BE2C (cell line): Measurements from ENCODE around the gene YIPF3.
"Not testable (repeated sequence)": the region's sequence is repeated elsewhere in the genome, so short reads cannot be mapped to it uniquely, and the experiment has no call there.

Source experiments
- DNase-seq: peaks from one replicate; pipeline ENCODE4 v3.0.0-alpha.2; 2020
- H3K27me3 ChIP-seq: fragments of 250-450 bp; sonication (Bioruptor Pico); 2 replicates; pipeline ENCODE4 v1.5.1; 2020; ENCODE audit warnings: mild to moderate bottlenecking
- H3K36me3 ChIP-seq: fragments of 250-450 bp; sonication (Bioruptor Pico); 2 replicates; pipeline ENCODE4 v1.5.1; 2020; ENCODE audit warnings: mild to moderate bottlenecking
- H3K4me1 ChIP-seq: fragments of 250-450 bp; sonication (Bioruptor Pico); 2 replicates; pipeline ENCODE4 v1.5.1; 2020
- H3K4me3 ChIP-seq: 2 replicates; pipeline ENCODE4 v1.5.1; 2011; ENCODE audit warnings: low read depth, low read length
- H3K9me3 ChIP-seq: fragments of 250-450 bp; sonication (Bioruptor Pico); 2 replicates; pipeline ENCODE4 v1.5.1; 2020
- TF ChIP-seq, protein P1 (sequence below): IDR thresholded peaks from 2 replicates; pipeline ENCODE4 v1.5.1; 2012; ENCODE audit warnings: mild to moderate bottlenecking, low read depth, low read length

The YIPF3 gene

DNA sequence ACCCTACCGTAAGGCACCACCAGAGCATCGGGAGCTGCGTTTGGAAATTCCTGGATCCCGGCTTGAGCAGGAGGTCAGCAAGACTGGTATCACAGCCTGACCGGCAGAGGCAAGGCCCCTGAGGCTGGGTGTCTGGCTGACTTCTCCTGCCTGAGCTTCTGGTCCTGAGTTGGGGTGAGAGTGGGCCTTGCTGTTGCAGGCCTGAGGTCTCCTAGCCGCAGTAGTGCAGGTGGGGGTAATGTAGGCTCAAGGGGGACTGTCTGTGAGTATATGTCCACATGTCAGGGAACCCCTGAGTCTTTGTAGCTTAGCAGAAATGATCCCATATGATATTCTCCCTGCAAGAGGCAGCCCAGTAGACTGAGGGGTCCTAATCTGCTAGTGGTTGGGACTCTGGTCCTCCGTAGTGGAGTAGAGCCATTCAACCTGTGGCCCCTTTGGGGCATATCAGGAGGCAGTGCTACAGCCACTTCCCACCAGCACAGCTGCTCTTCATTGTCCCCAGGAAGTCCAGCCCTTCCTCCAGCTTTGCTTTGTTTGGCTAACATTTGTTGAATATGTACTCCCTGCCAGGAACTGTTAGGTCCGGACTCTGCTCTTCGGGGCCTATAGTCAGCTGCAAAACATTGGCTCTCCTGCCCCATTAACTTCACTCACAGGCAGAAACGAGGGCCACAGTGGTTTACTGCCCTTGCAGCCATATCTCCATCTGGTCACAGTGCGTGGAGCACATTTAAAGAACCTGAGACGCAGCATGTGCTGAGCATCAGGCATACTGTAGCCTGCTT lies 17.5 kb downstream of the YIPF3 start:
- Histone ChIP-seq H3K4me3 (no peak overlapping the region), H3K27me3 (no peaks in the 10 kb centered on the region), H3K36me3 (peaks cover 30% of the 10 kb centered on the region), H3K9me3 (no peaks in the 10 kb centered on the region), H3K4me1 (no peaks in the 10 kb centered on the region; the same call in 1 of the 2 replicates)
- TF ChIP-seq, protein P1, sequence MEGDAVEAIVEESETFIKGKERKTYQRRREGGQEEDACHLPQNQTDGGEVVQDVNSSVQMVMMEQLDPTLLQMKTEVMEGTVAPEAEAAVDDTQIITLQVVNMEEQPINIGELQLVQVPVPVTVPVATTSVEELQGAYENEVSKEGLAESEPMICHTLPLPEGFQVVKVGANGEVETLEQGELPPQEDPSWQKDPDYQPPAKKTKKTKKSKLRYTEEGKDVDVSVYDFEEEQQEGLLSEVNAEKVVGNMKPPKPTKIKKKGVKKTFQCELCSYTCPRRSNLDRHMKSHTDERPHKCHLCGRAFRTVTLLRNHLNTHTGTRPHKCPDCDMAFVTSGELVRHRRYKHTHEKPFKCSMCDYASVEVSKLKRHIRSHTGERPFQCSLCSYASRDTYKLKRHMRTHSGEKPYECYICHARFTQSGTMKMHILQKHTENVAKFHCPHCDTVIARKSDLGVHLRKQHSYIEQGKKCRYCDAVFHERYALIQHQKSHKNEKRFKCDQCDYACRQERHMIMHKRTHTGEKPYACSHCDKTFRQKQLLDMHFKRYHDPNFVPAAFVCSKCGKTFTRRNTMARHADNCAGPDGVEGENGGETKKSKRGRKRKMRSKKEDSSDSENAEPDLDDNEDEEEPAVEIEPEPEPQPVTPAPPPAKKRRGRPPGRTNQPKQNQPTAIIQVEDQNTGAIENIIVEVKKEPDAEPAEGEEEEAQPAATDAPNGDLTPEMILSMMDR, result no peak
- no peak for DNase-seq

DNA sequence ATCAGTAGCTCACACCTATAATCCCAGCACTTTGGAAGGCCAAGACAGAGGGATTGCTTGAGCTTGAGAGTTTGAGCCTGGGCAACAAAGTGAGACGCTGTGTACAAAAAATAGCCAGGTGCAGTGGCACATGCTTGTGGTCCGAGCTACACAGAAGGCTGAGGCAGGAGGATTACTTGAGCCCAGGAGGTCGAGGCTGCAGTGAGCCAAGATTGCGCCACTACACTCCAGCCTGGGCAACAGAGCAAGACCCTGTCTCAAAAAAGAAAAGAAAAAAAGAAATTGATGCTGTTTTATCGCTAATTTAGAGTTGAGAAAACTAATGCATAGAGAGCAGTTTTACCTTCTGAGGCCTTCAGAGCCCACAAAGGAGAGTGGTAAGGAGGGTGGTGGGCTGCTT lies 18.4 kb downstream of the YIPF3 start:
- not testable (repeated sequence) for DNase-seq, H3K4me3 ChIP-seq, H3K4me1 ChIP-seq, H3K9me3 ChIP-seq, H3K27me3 ChIP-seq
- H3K36me3 ChIP-seq, result peaks cover 25% of the 10 kb centered on the region

- DNase-seq, result no peak
- no peaks in the 10 kb centered on the region for H3K27me3 ChIP-seq
- H3K4me3 ChIP-seq, result no peak overlapping the region
- H3K9me3 ChIP-seq, result no peaks in the 10 kb centered on the region
- H3K36me3 ChIP-seq, result peaks cover 21% of the 10 kb centered on the region
- H3K4me1 ChIP-seq, result no peaks in the 10 kb centered on the region; the same call in 1 of the 2 replicates
- TF ChIP-seq, protein P1, result no peak
Measured at GRCh38 chr6:43497689-43498088, 19.0 kb downstream of the YIPF3 start.

- TF ChIP-seq, protein P1, result no peak
- peaks cover 1% of the 10 kb centered on the region; the same call in 1 of the 2 replicates for H3K4me1 ChIP-seq
- no peak for DNase-seq
- no peaks in the 10 kb centered on the region for H3K27me3 ChIP-seq
- H3K36me3 ChIP-seq, result peaks cover 21% of the 10 kb centered on the region
- no peaks in the 10 kb centered on the region for H3K9me3 ChIP-seq
- no peak overlapping the region for H3K4me3 ChIP-seq
Measured at GRCh38 chr6:43497129-43497396, 19.7 kb downstream of the YIPF3 start.

DNA sequence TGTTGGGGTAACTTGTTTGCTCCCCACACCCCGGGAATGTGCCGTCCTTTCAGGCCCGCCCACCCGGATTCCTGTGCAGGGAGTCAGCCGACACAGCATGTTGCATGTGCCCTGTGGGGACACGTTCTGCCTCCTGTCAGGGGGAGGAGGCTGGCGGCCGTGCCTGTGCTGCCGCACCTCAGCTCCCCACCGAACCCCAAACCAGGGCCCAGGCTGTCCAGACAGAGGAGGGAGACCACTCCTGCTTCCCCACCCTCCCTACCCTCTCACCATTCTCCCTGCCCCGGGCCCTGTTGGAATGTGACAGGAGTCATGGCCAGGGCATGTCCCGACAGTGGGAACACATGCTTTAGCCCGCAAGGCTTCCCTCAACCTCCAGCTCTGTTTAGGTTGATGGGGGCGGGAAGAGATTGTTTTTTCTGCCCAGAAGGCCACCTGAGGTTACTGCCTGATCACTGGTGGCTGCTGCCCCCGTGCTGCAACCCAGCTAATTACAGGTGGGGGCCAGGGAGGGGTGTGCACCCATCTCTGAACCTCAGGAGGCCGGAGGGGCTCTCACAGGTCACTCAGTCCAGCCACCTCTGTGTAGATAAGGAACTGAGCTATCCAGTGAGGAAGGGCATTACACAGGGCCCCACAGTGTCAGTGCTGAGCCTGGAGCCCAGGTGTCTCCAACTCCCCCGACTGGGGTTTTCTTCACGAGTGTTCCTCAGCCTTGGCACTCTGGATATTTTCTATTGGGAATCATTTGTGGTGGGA lies 20.2 kb downstream of the YIPF3 start:
- Histone ChIP-seq H3K27me3 (no peaks in the 10 kb centered on the region), H3K4me1 (peaks cover 2% of the 10 kb centered on the region; the same call in 1 of the 2 replicates), H3K36me3 (peaks cover 21% of the 10 kb centered on the region), H3K9me3 (no peaks in the 10 kb centered on the region), H3K4me3 (no peak overlapping the region)
- DNase-seq, result peak; percentile 53
- TF ChIP-seq, protein P1, result peak; percentile 58

DNA sequence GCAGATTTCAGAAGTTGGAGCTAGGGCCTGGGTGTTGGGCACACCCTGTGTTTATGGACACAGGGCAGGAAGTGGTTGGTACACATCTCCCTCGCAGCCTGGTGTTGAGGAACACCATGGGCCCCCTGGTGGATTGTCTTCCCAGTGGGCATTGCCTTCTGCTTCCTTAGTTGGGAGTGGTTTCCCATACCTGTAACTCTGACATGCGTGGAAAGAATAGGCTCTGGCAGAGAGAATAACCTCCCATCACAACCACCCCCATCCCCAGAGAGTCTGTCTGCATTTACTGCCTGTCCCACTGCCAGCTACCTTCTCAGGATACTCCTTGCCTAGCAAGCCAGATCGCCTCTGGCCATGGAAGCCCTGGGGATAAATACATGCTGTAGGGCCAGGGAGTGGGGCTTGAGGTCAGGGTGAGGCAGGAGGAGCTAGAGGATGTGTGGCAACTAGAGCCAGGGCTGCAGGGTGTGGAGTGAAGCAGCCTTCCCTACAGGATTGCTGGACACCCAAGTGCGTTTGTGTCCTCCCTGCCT lies 21.3 kb downstream of the YIPF3 start:
- H3K36me3 ChIP-seq, result peaks cover 21% of the 10 kb centered on the region
- TF ChIP-seq, protein P1, result peak; percentile 21; the same call in 1 of the 2 replicates
- no peak for DNase-seq
- no peaks in the 10 kb centered on the region for H3K9me3 ChIP-seq
- H3K4me3 ChIP-seq, result no peak overlapping the region
- peaks cover 2% of the 10 kb centered on the region; the same call in 1 of the 2 replicates for H3K4me1 ChIP-seq
- H3K27me3 ChIP-seq, result no peaks in the 10 kb centered on the region
